Measurements from ENCODE around the gene SLC2A8.

GRCh38 chr9:127360829-127361228, 36.1 kb upstream of the SLC2A8 start:
- TF ChIP-seq LEF1 (IDR thresholded peaks at IDR 0.05; ENCODE audit: borderline replicate concordance): no peak
- TF ChIP-seq ARNT (IDR thresholded peaks at IDR 0.05): no peak
- TF ChIP-seq FOXM1 (IDR thresholded peaks at IDR 0.05; ENCODE audit: borderline replicate concordance): no peak
- no peak for TF ChIP-seq SP1 (IDR thresholded peaks at IDR 0.05)
- no peak for TF ChIP-seq ELF4 (IDR thresholded peaks at IDR 0.05)
- no peak for TF ChIP-seq FOXA1 (IDR thresholded peaks at IDR 0.05)
- no peak for TF ChIP-seq SUZ12 (IDR thresholded peaks at IDR 0.05)
